ENCODE data around the gene HK1.
A peak's percentile ranks its signal among the peaks of the same experiment; 100 is the strongest.
"Not testable (repeated sequence)": the region's sequence is repeated elsewhere in the genome, so short reads cannot be mapped to it uniquely, and the experiment has no call there.

- TF ChIP-seq POLR2A (IDR thresholded peaks at IDR 0.05): not testable (repeated sequence)
- TF ChIP-seq, protein P1, sequence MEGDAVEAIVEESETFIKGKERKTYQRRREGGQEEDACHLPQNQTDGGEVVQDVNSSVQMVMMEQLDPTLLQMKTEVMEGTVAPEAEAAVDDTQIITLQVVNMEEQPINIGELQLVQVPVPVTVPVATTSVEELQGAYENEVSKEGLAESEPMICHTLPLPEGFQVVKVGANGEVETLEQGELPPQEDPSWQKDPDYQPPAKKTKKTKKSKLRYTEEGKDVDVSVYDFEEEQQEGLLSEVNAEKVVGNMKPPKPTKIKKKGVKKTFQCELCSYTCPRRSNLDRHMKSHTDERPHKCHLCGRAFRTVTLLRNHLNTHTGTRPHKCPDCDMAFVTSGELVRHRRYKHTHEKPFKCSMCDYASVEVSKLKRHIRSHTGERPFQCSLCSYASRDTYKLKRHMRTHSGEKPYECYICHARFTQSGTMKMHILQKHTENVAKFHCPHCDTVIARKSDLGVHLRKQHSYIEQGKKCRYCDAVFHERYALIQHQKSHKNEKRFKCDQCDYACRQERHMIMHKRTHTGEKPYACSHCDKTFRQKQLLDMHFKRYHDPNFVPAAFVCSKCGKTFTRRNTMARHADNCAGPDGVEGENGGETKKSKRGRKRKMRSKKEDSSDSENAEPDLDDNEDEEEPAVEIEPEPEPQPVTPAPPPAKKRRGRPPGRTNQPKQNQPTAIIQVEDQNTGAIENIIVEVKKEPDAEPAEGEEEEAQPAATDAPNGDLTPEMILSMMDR (IDR thresholded peaks at IDR 0.05): peak in 1 of 3 donors; percentile 20
Observed at GRCh38 chr10:69325637-69326523, 47.6 kb downstream of the HK1 start.

Data from breast epithelium (tissue), 3 donors.